ENCODE results near the gene GRIN3B. TPM values are rescaled to one million over a fixed set of nuclear protein-coding genes. Genes with fewer than 3 reads are reported as not detected.
A peak's percentile ranks its signal among the peaks of the same experiment; 100 is the strongest.

The GRIN3B gene
- total RNA-seq, 1 experiment from 2014 or later: not detected

GRCh38 chr19:964116-964520 lies 36.1 kb upstream of the GRIN3B start:
- no peak for DNase-seq (ENCODE audit: low read depth)

DNA sequence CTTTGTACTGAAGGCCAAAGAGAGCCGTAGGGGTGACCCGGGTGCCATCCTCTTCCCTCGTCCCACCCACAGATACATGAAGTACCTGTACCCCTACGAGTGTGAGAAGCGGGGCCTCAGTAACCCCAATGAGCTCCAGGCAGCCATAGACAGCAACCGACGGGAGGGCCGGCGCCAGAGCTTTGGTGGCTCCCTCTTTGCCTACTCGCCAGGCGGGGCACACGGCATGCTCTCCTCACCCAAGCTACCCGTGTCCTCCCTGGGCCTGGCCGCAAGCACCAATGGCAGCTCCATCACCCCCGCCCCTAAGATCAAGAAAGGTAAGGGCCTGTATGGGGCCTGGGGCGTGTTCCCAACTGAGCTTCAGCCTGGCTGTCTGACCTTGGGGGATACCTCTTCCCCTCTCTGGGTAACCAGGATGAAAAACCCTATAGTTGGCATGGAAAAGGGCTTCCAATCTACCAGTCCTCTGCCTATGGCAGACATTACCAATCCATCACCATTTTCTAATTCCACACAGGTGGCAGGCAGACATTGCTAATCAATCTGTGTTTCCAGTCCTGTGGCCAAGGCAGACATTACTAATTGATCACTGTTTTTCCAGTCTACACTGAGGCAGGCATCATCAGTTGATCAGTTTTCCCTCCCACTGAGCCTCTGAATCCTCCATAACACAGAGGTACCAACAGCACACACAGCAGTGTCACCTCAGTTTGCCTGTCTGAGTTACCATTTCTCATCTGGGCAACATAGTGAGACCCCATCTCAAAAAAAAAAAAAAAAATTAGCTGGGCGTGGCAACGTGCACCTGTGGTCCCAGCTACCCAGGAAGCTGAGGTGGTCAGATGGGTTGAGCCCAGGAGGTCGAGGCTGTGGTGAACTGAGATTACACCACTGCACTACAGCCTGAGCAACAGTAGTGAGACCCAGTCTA lies 35.2 kb upstream of the GRIN3B start:
- DNase-seq (ENCODE audit: low read depth): no peak

GRCh38 chr19:966485-967088 lies 33.6 kb upstream of the GRIN3B start:
- no peak for DNase-seq (ENCODE audit: low read depth)

DNA sequence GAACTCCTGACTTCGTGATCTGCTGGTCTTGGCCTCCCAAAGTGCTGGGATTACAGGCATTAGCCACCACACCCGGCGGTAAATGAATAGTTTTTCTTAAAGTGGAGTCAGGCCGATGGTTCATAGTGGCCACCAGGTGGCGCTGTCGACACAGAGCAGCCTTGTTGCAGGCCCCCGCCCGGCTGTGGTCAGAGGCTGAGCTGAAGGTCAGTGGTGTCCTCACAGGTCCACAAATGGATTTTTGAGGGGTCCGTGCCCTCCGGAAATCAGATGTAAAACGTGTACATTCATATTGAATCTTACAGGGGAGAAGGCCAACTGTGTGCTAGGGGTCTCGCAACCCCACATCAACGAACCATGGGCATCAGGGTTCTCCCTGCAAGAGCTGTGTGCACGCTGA lies 29.5 kb upstream of the GRIN3B start:
- no peak for DNase-seq (ENCODE audit: low read depth)

DNA sequence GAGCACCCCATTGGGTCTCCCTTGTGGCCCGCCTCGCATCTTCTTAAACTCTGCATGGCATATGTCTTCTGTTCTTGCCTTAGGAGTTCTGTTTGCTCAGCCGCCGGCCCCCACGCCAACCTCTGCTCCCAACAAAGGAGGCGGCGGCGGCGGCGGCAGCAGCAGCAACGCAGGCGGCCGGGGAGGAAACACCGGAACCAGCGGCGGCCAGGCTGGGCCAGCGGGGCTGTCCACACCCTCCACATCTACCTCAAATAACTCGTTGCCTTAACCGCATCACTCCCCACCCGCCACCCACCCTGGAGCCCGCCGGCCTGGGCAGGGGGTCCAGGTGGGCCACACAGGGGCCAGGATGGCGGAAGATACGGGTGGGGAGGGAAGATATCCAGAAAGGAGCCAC lies 28.4 kb upstream of the GRIN3B start:
- DNase-seq (ENCODE audit: low read depth): no peak

DNA sequence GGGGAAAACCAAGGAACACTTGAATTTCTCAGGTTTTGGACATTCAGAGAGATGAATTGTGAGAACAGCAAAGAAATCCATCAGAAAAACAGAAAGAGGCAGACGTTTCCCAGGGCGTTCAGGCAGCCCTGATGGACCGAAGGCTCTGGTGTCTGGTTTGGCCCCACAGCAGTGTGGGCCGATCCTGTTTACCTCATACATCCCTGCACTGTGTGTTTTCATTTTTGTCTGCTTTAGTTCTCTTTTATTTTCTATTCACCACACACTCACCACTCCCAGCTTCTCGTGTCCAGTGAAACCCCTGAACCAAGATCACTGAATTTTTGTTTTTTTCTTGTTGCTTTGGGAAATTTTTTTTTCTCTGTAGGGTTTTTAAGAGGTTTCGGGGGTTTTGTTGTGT lies 27.9 kb upstream of the GRIN3B start:
- DNase-seq (ENCODE audit: low read depth): no peak

- no peak for DNase-seq (ENCODE audit: low read depth)
These were observed 26.3 kb upstream of the GRIN3B start for GRCh38 chr19:973726-974563.

- no peak for DNase-seq (ENCODE audit: low read depth)
These were observed 25.5 kb upstream of the GRIN3B start for GRCh38 chr19:974564-975257.

- no peak for DNase-seq (ENCODE audit: low read depth)
These were observed 23.7 kb upstream of the GRIN3B start for GRCh38 chr19:976476-976875.

GRCh38 chr19:977058-977464 lies 23.2 kb upstream of the GRIN3B start:
- DNase-seq (ENCODE audit: low read depth): no peak

DNA sequence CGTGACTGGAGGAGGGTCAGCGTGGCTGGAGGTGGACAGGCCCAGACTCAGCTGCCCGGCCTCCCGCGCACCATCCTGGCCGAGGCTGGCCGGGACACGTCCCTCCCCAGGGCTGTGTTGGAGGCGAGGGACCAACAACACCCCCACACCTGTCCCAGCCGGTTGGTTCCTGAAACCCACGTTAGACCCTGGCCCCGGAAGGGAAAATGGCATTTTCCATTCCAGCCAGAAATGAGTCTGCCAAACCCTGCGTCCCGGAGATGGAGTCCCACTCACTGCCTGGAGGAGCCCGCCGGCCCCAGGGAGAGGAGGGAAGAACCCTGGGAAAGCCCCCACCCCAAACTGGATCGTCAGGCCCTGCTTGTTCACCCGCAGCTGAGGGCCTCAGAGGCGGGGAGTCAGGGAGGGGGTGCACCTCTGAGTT lies 20.9 kb upstream of the GRIN3B start:
- DNase-seq (ENCODE audit: low read depth): no peak

- DNase-seq (ENCODE audit: low read depth): no peak
These were observed 19.9 kb upstream of the GRIN3B start for GRCh38 chr19:980133-980998.

DNA sequence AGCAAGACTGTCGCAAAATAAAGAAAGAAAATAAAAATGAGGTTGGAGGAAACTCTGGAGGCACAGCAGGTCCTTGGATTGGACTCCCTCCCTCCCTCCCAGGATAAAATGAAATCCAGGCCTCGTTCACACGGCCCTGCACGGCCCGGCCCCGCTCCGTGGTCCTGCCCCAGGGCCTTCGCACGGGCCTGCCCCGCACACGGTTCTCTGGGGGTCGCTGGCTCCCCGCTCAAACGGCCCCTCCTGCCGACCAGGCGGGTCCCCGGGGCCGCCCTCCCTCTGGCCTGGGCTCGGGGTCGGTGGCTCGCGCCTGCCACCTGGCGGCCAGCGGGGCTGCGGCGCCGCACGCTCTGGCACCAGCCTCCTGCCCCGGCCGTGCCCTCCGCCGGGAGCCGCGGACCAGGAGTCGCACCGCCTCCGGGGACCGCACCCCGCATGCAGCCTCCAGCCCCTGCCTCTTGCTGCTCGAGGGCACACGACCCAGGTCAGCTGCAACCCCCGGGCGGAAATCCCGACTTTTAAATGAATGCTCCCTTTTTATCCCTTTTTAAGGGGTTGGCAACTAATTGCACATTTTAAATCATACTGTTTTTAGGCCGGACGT lies 17.6 kb upstream of the GRIN3B start:
- DNase-seq (ENCODE audit: low read depth): peak; percentile 84

- peak; percentile 95 for DNase-seq (ENCODE audit: low read depth)
These were observed 15.9 kb upstream of the GRIN3B start, which contains the start of gene WDR18 for GRCh38 chr19:984165-984967. WDR18 (plus strand) TSS chr19:984345; CDS start chr19:984354, 9 bp downstream.

DNA sequence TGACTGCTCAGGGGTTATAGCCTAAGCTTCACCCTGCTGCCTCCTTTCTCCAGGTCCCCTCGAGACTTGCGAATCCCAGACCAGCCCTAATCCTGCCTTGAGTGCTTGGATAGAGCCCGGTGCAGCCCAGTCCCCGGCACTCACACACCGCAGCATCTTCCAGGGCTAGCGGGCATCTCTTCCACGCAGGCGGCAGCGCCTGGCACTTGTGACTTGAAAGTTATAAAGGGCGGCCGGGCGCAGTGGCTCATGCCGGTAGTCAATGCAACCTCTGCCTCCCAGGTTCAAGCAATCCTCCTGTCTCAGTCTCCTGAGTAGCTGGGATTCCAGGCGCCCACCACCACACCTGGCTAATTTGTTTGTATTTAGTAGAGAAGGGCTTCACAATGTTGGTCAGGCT lies 14.1 kb upstream of the GRIN3B start:
- no peak for DNase-seq (ENCODE audit: low read depth)

DNA sequence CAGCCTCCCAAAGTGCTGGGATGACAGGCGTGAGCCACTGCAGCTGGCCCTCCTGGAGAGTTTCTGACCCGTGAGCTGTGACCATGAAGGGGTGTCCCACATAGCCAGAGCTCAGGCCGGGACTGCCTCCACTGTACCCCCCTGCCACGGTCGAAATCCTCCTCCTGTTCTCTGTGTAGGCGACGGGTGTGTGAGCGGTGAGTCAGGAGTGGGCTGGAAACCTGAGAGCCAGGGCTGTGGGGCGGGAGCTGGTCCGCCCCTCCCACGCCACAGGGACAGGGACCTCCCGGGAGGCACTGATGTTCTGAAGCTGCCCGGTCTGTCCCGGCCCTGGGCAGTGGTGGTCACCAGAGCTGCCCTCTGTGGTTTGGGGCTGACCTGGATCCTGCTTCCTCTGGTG lies 12.1 kb upstream of the GRIN3B start:
- no peak for DNase-seq (ENCODE audit: low read depth)

DNA sequence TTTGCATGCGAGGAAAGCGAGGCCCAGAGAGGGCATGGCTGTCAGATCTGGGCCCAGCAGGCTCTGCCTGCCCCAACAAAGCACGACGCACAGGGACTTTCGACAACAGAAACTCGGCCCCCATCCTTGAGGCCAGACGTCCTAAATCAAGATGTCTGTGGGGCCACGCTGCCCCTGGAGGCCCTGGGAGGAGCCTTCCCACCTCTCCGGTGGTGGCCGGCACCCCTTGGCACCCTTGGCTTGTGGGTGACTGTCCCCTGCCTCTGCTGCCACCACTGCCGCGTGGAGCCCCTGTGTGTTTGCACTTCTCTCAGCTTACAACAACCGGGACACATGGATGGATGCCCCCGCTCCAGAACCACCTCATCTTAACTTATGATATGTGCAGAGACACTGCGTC lies 11.7 kb upstream of the GRIN3B start:
- no peak for DNase-seq (ENCODE audit: low read depth)

- DNase-seq (ENCODE audit: low read depth): no peak
These were observed 10.7 kb upstream of the GRIN3B start for GRCh38 chr19:989381-990081.

DNA sequence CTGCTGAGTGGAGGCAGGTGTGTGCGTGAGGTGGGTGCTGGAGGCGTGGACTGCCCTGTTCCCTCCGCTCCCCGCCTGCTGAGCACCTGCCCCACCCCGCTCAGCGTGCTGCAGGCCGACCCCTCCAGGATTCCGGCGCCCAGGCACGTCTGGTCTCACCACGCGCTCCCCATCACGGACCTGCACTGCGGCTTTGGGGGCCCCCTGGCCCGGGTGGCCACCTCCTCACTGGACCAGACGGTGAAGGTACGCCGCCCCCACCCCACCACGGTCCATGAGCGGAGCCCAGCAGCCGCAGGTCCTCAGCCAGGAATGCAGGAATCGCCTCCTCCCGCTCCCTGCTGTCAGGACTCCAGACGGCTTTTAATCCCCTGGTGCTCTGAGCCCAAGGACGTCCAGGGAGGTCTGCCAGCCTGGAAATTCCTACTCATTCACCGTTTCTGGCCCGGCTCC lies 10.1 kb upstream of the GRIN3B start:
- DNase-seq (ENCODE audit: low read depth): no peak

Data from Daoy (cell line).